GM12892 (cell line): ENCODE measurements around the gene CSNK2A1.

ENCODE experiments used
- POLR2A ChIP-seq: IDR thresholded peaks from 2 replicates; pipeline ENCODE4 v1.6.1; 2011; ENCODE audit warnings: low read depth, low read length, control low read depth
- POLR2AphosphoS5 ChIP-seq: IDR thresholded peaks from 2 replicates; pipeline ENCODE4 v1.6.1; 2011; ENCODE audit warnings: low read depth, low read length, control low read depth
- TAF1 ChIP-seq: IDR thresholded peaks from 2 replicates; pipeline ENCODE4 v1.6.1; 2011; ENCODE audit warnings: low read depth, mild to moderate bottlenecking, control low read depth, low read length, borderline replicate concordance

GRCh38 chr20:507006-507758 is 36.4 kb downstream of the CSNK2A1 start:
- TF ChIP-seq POLR2A (no peak), POLR2AphosphoS5 (no peak), TAF1 (no peak)
